DOHH2 (cell line): ENCODE data around the gene COMMD9.

Experiments
- EZH2phosphoT487 ChIP-seq: fragments of 200-600 bp; sonication (generic); IDR thresholded peaks from 2 replicates; pipeline ENCODE4 v1.6.1; 2017; ENCODE audit warnings: borderline replicate concordance, mild to moderate bottlenecking, antibody characterized with exemption, low read length, moderate library complexity, mixed read lengths
- TF ChIP-seq, protein P1 (sequence below): fragments of 200-600 bp; sonication (generic); IDR thresholded peaks from one replicate; pipeline ENCODE4 v1.5.1; 2014; ENCODE audit warnings: antibody characterized with exemption, mild to moderate bottlenecking, low read depth, low read length; ENCODE audit not compliant: poor library complexity, severe bottlenecking

DNA sequence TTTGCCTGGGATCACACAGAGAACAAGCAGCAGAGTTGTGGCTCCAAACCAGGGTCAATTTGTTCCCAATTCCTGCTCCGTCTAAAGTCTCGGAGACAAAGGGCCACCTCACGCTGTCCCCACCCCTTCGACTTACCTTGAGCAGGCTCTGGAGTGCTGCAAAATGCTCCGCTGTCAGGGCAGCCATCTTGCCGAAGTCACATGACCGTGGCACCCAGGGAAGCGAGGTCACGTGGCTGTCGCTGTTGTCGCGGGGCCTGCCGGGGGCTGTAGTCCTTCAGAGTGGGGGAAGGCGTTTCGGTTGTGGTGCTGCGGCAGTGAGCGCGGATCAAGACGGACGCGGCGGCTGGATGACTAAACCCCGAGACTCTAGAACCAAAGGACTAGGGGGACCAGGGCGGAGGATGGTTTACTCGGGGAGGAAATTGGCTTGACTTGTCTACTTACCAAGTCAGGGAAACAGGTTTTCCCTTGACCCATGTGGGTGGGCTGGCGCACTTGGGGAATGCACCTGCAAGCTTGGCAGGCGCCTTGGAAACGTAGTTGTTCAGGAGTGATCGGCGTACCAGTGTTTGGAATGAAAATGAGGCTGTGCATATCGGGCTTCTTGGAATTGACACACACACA lies at the start of gene COMMD9:
- TF ChIP-seq, protein P1, sequence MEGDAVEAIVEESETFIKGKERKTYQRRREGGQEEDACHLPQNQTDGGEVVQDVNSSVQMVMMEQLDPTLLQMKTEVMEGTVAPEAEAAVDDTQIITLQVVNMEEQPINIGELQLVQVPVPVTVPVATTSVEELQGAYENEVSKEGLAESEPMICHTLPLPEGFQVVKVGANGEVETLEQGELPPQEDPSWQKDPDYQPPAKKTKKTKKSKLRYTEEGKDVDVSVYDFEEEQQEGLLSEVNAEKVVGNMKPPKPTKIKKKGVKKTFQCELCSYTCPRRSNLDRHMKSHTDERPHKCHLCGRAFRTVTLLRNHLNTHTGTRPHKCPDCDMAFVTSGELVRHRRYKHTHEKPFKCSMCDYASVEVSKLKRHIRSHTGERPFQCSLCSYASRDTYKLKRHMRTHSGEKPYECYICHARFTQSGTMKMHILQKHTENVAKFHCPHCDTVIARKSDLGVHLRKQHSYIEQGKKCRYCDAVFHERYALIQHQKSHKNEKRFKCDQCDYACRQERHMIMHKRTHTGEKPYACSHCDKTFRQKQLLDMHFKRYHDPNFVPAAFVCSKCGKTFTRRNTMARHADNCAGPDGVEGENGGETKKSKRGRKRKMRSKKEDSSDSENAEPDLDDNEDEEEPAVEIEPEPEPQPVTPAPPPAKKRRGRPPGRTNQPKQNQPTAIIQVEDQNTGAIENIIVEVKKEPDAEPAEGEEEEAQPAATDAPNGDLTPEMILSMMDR: no peak
- no peak for TF ChIP-seq EZH2phosphoT487
